Gastrocnemius medialis (tissue), 4 donors: ENCODE data around the gene NLGN3.

ENCODE experiments used
- POLR2A ChIP-seq, 2 donors: fragments of 450-650 bp; IDR thresholded peaks; one replicate each; pipeline ENCODE4 v1.6.1; 2017; ENCODE audit warnings: antibody characterized with exemption in 2 of 2, mild to moderate bottlenecking in 2 of 2, moderate library complexity in 2 of 2
- TF ChIP-seq, protein P1 (sequence below), 5 experiments: fragments of 450-650 bp in 3 of 5; fragments of 200-600 bp in 2 of 5; sonication (generic) in 2 of 5; IDR thresholded peaks in 4 of 5; conservative IDR thresholded peaks in 1 of 5; 1 replicate in 4 of 5; 2 replicates in 1 of 5; pipeline ENCODE4 v1.5.1; 2016 to 2019; ENCODE audit warnings: antibody characterized with exemption in 5 of 5, mild to moderate bottlenecking in 3 of 5, moderate library complexity in 3 of 5

GRCh38 chrX:71174795-71175194, 30.2 kb downstream of the NLGN3 start:
- no peak for TF ChIP-seq POLR2A (IDR thresholded peaks at IDR 0.05)
- TF ChIP-seq, protein P1, sequence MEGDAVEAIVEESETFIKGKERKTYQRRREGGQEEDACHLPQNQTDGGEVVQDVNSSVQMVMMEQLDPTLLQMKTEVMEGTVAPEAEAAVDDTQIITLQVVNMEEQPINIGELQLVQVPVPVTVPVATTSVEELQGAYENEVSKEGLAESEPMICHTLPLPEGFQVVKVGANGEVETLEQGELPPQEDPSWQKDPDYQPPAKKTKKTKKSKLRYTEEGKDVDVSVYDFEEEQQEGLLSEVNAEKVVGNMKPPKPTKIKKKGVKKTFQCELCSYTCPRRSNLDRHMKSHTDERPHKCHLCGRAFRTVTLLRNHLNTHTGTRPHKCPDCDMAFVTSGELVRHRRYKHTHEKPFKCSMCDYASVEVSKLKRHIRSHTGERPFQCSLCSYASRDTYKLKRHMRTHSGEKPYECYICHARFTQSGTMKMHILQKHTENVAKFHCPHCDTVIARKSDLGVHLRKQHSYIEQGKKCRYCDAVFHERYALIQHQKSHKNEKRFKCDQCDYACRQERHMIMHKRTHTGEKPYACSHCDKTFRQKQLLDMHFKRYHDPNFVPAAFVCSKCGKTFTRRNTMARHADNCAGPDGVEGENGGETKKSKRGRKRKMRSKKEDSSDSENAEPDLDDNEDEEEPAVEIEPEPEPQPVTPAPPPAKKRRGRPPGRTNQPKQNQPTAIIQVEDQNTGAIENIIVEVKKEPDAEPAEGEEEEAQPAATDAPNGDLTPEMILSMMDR (IDR thresholded peaks at IDR 0.05 in 4 of 5, conservative IDR thresholded peaks at IDR 0.05 in 1 of 5), result no peak
